Hair follicle dermal papilla cell (primary cell): Measurements from ENCODE around the gene LXN. TPM values are rescaled to one million over a fixed set of nuclear protein-coding genes. Genes with fewer than 3 reads are reported as not detected.

Experiments used
- small RNA-seq: library from RNA; depleted of rRNA; stranded (forward); fragments of <200 nt; gene quantifications from one replicate; pipeline ENCODE3, GENCODE V24; 2012
- total RNA-seq: library from RNA; depleted of rRNA; stranded (reverse); fragments of >200 nt; gene quantifications from 2 replicates; pipeline ENCODE4 v1.2.3, GENCODE V29; 2012

The LXN gene, protein sequence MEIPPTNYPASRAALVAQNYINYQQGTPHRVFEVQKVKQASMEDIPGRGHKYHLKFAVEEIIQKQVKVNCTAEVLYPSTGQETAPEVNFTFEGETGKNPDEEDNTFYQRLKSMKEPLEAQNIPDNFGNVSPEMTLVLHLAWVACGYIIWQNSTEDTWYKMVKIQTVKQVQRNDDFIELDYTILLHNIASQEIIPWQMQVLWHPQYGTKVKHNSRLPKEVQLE
- 9.1 and 13.6 TPM in 2 replicates for total RNA-seq

DNA sequence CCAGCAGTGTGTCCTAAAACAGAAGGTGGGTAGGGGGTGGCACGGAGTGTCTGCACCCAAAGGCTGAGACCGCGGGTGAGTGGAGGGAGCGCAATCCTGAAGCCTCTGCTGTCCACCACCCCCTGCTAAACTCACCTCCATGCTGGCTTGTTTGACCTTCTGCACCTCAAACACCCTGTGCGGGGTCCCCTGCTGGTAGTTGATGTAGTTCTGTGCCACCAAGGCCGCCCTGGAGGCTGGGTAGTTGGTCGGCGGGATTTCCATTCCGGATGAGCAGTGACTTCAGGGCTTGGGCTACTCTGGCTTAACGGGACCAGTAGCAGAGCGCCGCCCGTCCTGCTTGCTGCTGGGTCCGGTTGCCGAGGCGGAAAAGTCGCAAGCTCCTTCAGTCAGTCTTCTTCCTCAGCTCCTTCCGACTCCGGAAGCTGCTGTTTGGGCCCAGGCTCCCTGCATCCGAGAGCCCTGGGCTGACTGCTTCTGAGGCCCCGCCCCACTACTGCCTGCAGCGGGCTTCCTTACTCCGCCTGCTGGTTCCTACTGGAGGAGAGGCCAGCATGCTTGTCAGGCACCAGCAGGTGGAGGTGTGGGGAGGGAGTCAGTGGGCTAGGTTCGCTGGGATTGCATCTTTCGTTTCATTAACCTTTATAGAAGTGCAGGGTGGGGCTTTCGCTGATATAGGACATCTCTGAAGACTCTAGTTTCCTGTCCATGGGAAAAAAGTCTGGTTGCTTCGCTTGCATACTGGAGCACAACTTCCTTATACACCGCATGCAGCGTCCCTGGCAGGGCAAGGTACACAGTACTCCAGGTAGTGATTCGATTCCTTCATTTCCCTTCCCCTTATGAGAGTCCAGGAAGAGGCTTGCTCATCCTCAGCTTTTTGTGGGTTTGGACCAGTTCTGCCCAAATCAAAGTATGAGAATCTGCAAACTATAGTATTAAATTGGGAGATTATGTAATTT, at the start of gene LXN:
Gene LXN (minus strand): TSS at position 434 of the 962 bp plus-strand sequence. CDS start 170 bp downstream, at position 264.

GRCh38 chr3:158644345-158644908, 28.0 kb downstream of the LXN start, which contains the start of gene GFM1:
Gene GFM1, plus strand, starts transcription at chr3:158644527. Its CDS starts 108 bp downstream, at chr3:158644635.

Small RNA genes lying within 50 kb of the gene (small RNA-seq; reads per million reads assigned to genes)
- gene AC025033.1 (not detected), gene AC080013.6 (not detected)

Other genes with a start within 250 kb of the LXN start
- gene MLF1, start 101.5 kb downstream of the LXN start, total RNA-seq, result 8.4 and 8.9 TPM in 2 replicates
- gene GFM1, start 28.1 kb downstream of the LXN start, total RNA-seq, result 43.5 and 49.3 TPM in 2 replicates
- gene RARRES1, start 59.8 kb upstream of the LXN start, total RNA-seq, result 0.61 and 0.65 TPM in 2 replicates
- gene MFSD1, start 129.4 kb upstream of the LXN start, total RNA-seq, result 84.2 and 87.1 TPM in 2 replicates